ENCODE results near the gene KISS1.

Gene KISS1

GRCh38 chr1:204216880-204217647, 20.8 kb upstream of the KISS1 start:
- DNase-seq = no peak

GRCh38 chr1:204216236-204216635, 19.9 kb upstream of the KISS1 start:
- DNase-seq = no peak

DNA sequence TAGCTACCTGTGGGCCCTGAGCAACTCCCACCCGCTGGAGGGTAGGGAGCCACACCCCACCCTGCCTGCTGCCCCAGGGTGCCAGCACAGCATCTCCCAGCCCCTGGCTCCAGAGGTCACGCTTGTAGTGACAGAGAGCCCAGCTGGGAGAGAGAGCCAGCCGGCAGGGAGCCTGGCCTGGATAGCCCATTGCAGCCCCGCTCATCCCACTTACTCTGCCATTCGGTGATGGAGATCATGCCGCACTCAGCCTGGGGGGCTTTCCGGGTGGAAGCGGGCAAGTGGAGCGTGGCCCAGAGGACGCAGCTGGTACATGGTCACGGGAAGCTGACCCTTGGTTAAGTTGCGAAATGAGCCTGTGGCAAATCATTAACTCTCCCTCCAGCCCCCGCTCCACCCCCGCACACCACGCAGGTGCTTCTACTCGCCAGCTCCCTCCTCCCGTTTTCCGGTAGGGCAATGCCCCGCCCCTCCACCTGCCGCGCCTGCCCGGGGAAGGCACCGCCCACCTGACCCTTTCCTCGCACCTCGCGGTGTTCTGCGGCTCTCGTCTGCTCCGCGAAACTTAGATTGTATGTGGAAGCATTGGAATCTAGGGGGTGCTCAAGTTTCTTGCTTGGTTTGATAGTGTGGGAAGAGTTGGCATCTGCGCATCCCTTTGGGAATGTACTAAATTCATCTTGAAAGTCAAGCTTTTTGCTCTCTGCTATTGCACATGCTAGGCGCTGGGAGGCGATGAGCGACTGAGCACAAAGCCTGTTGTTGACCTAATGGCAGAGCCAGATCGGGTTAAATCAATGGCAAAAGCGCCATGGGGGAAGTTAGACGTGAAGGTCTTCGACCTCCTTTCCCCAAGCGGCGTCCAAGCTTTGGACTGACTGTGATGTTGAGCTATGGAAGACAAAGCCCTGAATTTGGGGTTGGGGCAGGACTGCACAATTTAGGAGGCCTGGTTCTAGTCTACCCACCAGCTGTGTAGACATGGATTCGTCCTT, 17.7 kb upstream of the KISS1 start, which contains the start of gene GOLT1A:
TSS of gene GOLT1A (minus strand) at position 321 of the 995 bp plus-strand sequence. CDS start at position 239, 82 bp downstream.
- DNase-seq = peak; percentile 74

GRCh38 chr1:204212715-204213114, 16.4 kb upstream of the KISS1 start:
- DNase-seq = no peak

DNA sequence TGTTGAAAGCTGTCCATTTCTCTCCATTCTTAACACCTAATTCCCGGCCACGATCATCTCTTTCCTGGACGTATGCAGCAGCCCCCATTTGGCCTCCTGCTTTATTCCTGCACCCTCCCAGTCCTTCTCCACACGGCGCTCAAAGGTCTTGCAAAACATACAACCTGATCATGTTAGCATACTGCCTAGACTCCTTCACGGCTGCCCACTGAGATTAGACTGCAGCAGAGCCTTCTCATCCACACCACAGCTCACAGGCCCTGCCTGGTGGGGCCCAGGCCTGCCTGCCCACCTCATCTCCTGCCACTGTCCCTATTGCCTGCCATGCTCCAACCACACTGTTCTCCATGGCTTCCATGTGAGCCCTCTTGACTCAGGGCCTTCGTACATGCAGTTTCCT, 14.8 kb upstream of the KISS1 start:
- no peak for DNase-seq

GRCh38 chr1:204207136-204207616, 10.9 kb upstream of the KISS1 start:
- peak; percentile 90 for DNase-seq

GRCh38 chr1:204206121-204206520, 9.8 kb upstream of the KISS1 start:
- DNase-seq = no peak

DNA sequence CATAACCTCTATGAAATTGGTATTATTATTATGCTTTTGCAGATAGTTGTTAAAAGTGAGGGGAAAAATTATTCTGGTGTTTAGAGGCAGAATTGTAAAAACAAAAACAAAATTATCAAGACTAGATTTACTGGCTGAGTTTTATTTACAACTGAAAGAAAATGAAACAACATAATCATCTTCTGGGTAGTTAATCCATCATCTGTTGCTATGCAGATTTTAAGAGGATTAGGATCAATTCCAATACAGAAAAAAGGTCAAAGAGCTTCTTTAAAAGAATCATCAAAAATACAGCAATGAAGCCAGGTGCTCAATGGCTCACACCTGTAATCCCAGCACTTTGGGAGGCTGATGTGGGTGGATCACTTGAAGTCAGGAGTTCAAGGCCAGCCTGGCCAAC, 9.2 kb upstream of the KISS1 start:
- no peak for DNase-seq

DNA sequence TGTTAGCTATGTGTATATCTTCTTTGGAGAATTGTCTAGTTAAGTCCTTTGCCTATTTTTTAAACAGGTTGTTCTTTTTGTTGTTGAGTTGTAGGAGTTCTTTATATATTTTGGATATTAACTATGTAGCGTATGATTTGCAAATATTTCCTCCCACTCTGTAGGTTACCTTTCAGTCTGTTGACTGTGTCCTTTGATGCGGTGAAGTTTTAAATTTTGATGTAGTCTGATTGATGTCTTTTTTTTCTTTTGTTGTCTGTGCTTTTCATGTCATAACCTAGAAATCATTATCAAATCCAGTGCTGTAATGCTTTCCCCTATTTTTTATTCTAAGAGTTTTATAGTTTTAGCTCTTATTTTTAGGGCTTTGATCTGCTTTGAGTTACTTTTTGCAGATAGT, 8.7 kb upstream of the KISS1 start:
- DNase-seq = no peak

- no peak for DNase-seq
These were observed 7.0 kb upstream of the KISS1 start for GRCh38 chr1:204203206-204203767.

DNA sequence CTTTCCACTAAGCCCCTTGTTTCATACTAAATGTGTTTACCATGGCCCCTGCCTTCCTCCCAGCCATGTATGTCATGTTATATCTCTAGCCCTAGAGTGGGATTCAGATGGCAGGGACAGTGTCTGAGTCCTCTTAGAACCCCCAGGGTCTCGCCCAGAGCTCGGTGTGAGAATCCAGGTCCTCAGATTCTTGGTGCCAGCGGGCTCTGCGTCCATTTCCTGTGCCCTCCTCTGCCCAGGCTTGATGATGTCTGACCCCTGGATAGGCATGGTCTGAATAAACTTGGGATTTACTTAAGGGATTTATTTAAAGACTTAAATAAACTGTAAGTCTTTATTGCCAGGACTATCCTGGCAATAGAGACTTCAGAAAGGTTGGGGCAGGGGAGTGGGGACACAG, 6.2 kb upstream of the KISS1 start:
- DNase-seq = no peak

DNA sequence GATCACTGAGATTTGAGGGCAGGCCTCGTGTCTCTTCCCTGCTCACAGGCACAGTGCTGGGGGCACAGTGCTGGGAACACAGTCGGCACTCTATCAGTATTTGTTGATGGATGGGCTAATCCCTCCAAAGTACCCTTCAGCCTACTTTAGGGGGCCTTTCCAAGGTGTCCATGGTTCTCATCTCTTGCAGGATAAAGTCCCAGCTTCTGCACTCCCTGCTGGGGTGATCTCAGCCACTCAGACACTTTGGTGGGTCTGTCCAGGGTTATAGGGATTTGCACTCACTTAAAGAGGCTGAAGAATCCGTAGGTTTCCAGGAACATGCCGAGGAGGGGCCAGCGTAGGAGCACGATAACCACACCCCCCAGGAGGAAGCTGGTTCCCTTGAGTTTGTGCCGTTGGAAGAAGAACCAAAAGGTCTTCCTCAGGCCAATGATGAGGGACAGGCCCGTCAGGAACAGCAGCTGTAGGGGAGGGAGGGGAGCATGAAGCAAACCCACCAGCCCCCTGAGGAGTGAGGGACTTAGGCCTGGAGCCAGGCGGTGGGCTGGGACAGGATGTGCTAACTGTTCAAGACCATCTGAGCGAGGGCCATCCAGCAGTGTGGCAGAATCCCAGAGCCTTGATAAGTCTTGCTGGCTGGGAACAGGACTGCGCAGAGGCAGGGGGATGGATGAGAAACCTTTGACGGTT, 5.2 kb upstream of the KISS1 start:
- no peak for DNase-seq

- no peak for DNase-seq
These were observed 3.3 kb upstream of the KISS1 start for GRCh38 chr1:204199579-204199978.

DNA sequence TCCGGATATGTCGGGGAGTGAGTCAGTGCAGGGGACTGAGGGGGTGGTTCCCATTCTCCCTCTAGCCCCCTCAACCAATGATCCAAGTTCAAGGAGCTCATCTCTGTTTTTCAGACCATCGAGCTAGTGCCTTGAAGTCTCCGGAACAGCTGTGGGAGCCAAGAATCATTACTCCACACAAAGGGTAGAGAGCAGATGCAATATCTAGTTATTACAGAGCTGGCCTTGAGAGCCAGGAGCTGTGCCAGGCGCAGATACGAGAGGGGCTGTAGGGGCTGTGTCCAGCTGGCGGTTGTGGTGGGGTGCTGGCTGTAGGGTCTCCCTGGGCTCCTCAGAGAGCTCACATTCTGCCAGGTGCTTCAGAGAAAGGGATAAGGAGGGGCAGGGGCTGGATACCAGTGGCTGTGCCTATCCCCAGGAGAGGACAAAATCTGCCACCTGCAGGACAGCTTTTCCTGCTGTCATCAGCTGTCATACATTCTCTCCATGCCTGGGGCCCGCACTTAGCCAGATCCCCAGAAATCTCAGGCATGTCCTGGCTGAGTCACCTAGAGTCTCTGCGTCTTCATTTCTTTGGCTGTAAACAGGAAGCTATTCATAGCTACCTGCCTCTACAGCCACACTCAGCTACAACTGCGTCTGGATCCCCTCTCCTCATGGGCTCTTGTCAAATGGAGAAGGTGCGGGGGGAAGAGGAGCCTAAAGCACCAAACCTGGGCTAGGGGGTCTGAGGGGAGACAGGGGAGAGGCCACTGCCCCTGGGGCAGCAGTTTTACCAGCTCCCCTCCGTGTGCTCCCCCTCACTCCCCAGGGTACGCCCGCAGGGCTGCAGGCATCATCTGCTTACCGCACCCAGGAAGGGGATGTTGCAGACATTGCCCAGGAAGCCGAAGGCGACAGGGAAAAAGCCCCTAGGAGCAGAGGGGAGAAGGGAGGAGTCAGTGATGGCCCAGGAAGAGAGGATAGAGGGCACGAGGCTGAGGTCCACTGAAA, 2.4 kb upstream of the KISS1 start:
- DNase-seq = no peak

- no peak for DNase-seq
These were observed 777 bp upstream of the KISS1 start for GRCh38 chr1:204197068-204197467.

DNA sequence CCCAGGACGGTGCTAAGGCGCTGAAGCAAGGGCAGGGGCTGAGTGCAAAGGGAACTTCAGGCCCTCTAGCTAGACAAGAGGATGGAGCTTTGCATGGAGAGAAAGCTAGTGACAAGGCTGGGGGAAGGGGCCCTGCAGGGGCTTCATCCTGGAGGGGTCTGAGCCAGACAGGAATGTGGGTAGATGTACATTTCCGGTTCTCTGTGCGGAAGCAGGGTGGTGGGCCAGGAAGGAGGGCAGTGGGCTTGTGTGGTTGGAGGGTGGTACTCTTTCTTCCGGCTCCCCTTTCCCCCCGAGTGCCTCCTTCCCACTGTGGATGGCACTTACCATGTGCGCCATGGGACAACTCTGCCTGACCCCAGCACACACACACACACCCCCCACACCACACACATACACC, 1.5 kb downstream of the KISS1 start:
- DNase-seq = no peak

GRCh38 chr1:204194080-204194479, 2.2 kb downstream of the KISS1 start:
- DNase-seq = no peak

- no peak for DNase-seq
These were observed 3.5 kb downstream of the KISS1 start for GRCh38 chr1:204192589-204193352.

DNA sequence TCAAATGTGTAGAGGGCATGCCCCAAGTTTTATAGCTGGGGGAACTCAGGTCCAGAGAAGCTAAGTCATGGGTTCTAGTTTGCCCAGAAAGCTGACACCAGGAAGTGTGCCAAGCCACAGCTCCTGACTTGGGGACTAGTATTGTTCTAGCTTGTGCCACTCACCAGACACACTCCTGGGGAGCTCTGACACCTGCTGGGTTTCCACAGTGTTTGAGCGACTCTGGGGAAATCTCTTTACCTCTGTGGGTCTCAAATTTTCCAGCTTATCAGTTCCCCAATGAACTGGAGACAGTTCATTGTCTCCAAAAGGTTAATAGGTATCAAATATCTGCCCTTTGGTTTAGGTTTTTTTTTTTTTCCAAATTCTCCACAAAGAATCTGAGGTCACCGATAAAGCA, 4.2 kb downstream of the KISS1 start:
- no peak for DNase-seq

DNA sequence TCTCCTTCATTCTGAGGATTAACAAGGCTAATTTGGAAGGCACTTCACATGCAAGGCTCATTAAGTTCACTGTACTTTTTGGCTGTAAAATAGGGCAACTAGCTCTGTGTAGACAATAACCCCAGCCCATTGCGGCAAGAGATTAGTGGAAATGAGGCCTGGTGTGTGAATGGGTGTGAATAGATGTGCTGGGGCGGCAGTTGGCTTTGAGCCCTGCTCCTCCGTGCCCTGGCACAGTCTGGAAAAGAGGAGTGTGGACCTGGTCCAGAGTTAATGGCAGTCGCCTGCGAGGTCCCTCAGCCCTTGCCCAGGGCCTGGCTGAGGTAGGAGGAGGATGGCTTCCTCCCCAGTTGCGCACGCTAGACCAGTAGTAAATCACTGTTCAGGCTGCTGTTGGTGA, 4.8 kb downstream of the KISS1 start:
- no peak for DNase-seq

All from activated effector memory CD4-positive, alpha-beta T cell treated with anti-CD3 and anti-CD28 coated beads, Interleukin-2, amount 50 U/mL, for 16 hours (primary cell).